Measurements from ENCODE around the gene SDK1. TPM values are rescaled to one million over a fixed set of nuclear protein-coding genes. Genes with fewer than 3 reads are reported as not detected.

SDK1 gene
- polyA plus RNA-seq, 1 donor, result 3.4 TPM

- DNase-seq (ENCODE audit: low read depth), result no peak
These were observed 874.4 kb downstream of the SDK1 start for GRCh38 chr7:4175346-4175973.

GRCh38 chr7:4177001-4177400, 875.9 kb downstream of the SDK1 start:
- DNase-seq (ENCODE audit: low read depth), result no peak

GRCh38 chr7:4178416-4178815, 877.4 kb downstream of the SDK1 start:
- DNase-seq (ENCODE audit: low read depth), result no peak

- no peak for DNase-seq (ENCODE audit: low read depth)
These were observed 878.0 kb downstream of the SDK1 start for GRCh38 chr7:4178916-4179687.

- no peak for DNase-seq (ENCODE audit: low read depth)
These were observed 878.8 kb downstream of the SDK1 start for GRCh38 chr7:4179688-4180380.

- no peak for DNase-seq (ENCODE audit: low read depth)
These were observed 880.4 kb downstream of the SDK1 start for GRCh38 chr7:4181446-4181845.

GRCh38 chr7:4182605-4183300, 881.7 kb downstream of the SDK1 start:
- DNase-seq (ENCODE audit: low read depth), result no peak

GRCh38 chr7:4184653-4185052, 883.6 kb downstream of the SDK1 start:
- DNase-seq (ENCODE audit: low read depth), result no peak

GRCh38 chr7:4185136-4185535, 884.1 kb downstream of the SDK1 start:
- no peak for DNase-seq (ENCODE audit: low read depth)

GRCh38 chr7:4185721-4186512, 884.9 kb downstream of the SDK1 start:
- no peak for DNase-seq (ENCODE audit: low read depth)

GRCh38 chr7:4186513-4186780, 885.4 kb downstream of the SDK1 start:
- no peak for DNase-seq (ENCODE audit: low read depth)

GRCh38 chr7:4188651-4189050, 887.6 kb downstream of the SDK1 start:
- DNase-seq (ENCODE audit: low read depth), result no peak

GRCh38 chr7:4189131-4189570, 888.1 kb downstream of the SDK1 start:
- DNase-seq (ENCODE audit: low read depth), result peak; percentile 14

- no peak for DNase-seq (ENCODE audit: low read depth)
These were observed 889.2 kb downstream of the SDK1 start for GRCh38 chr7:4190010-4190981.

GRCh38 chr7:4191046-4191445, 890.0 kb downstream of the SDK1 start:
- no peak for DNase-seq (ENCODE audit: low read depth)

GRCh38 chr7:4191525-4191924, 890.5 kb downstream of the SDK1 start:
- DNase-seq (ENCODE audit: low read depth), result no peak

- DNase-seq (ENCODE audit: low read depth), result no peak
These were observed 894.6 kb downstream of the SDK1 start for GRCh38 chr7:4195660-4196059.

GRCh38 chr7:4196121-4196819, 895.2 kb downstream of the SDK1 start:
- DNase-seq (ENCODE audit: low read depth), result no peak

GRCh38 chr7:4198301-4198700, 897.2 kb downstream of the SDK1 start:
- DNase-seq (ENCODE audit: low read depth), result no peak

All from forelimb muscle (tissue), 1 donor.